HCT116 (cell line): ENCODE data around the gene KIAA0232. TPM values are rescaled to one million over a fixed set of nuclear protein-coding genes. Genes with fewer than 3 reads are reported as not detected.

Experiments
- ATAC-seq: fragments of 200-7000 bp; cut with Tn5 transposase; 2 replicates; pipeline ENCODE4 v1.9.1; 2020; ENCODE audit warnings: mild to moderate bottlenecking, moderate library complexity
- BruUV-seq: library from RNA; stranded (reverse); fragments of 400-500 nt; replicated peaks from 2 replicates; lab custom pipeline; 2021; lab: Mats Ljungman, UMichigan
- CTCF ChIA-PET: fragments of 300-600 bp; sonication (Branson Sonifier 250); formaldehyde crosslinking; loops from one replicate; lab custom pipeline; 2021; ENCODE audit warnings: antibody characterized with exemption; lab: Charles Lee
- POLR2A ChIA-PET: fragments of 300-600, 350-600 bp; sonication (Branson Sonifier 250); formaldehyde crosslinking; loops from one replicate; lab custom pipeline; 2021; ENCODE audit warnings: antibody characterized with exemption; lab: Charles Lee
- RAD21 ChIA-PET, 2 experiments: fragments of 300-600 bp; sonication (Branson Sonifier 250); formaldehyde crosslinking; loops; one replicate each; lab custom pipeline; 2023; ENCODE audit warnings: low total read pairs in 2 of 2; ENCODE audit not compliant: uncharacterized antibody in 2 of 2, unreplicated experiment in 2 of 2, low non-redundant PET in 1 of 2; lab: Charles Lee
- DNase-seq: peaks from one replicate; pipeline ENCODE4 v3.0.0-alpha.2; 2010; ENCODE audit warnings: low read depth, low spot score
- H2AFZ ChIP-seq: fragments of 200-600 bp; shearing (Covaris generic), sonication (generic); 2 replicates; pipeline ENCODE4 v1.6.1; 2017; ENCODE audit warnings: low read depth, mixed run types, mixed read lengths, antibody characterized with exemption, low read length; ENCODE audit not compliant: poor library complexity, severe bottlenecking
- H3K27ac ChIP-seq: 2 replicates; pipeline ENCODE4 v1.5.1; 2012; ENCODE audit warnings: low read depth, low read length
- H3K27me3 ChIP-seq: fragments of 200-600 bp; sonication (generic); 2 replicates; pipeline ENCODE4 v1.6.1; 2016; ENCODE audit warnings: mixed run types, low read length, mixed read lengths; ENCODE audit not compliant: insufficient read depth
- H3K36me3 ChIP-seq, 2 experiments: fragments of 200-500 bp in 1 of 2; fragments of 200-600 bp in 1 of 2; sonication (Bioruptor generic) in 1 of 2; sonication (generic) in 1 of 2; 2 replicates each; pipeline versions ENCODE4 v1.5.1 to v1.6.1; 2014 to 2016; ENCODE audit warnings: low read length in 2 of 2, inconsistent platforms in 1 of 2, mixed read lengths in 1 of 2, mixed run types in 1 of 2; ENCODE audit not compliant: insufficient read depth in 2 of 2, control insufficient read depth in 1 of 2
- H3K4me1 ChIP-seq, 2 experiments: fragments of 200-600 bp in 1 of 2; sonication (generic) in 1 of 2; 2 replicates each; pipeline versions ENCODE4 v1.5.1 to v1.6.1; 2012 to 2017; ENCODE audit warnings: low read length in 2 of 2, inconsistent platforms in 1 of 2, mild to moderate bottlenecking in 1 of 2, mixed read lengths in 1 of 2, mixed run types in 1 of 2, moderate library complexity in 1 of 2; ENCODE audit not compliant: insufficient read depth in 2 of 2, control insufficient read depth in 1 of 2
- H3K4me2 ChIP-seq: fragments of 200-600 bp; sonication (generic); 2 replicates; pipeline ENCODE4 v1.6.1; 2017; ENCODE audit warnings: mixed run types, low read length, mixed read lengths
- H3K4me3 ChIP-seq, 2 experiments: fragments of 200-600 bp in 1 of 2; sonication (generic) in 1 of 2; replicated peaks in 1 of 2; 2 replicates each; pipeline ENCODE4 v1.5.1; 2011 to 2016; ENCODE audit warnings: low read length in 2 of 2, control low read depth in 1 of 2, low read depth in 1 of 2, mild to moderate bottlenecking in 1 of 2, mixed read lengths in 1 of 2, mixed run types in 1 of 2
- H3K79me2 ChIP-seq: fragments of 200-600 bp; sonication (generic); 2 replicates; pipeline ENCODE4 v1.6.1; 2017; ENCODE audit warnings: mild to moderate bottlenecking, mixed run types, low read length, moderate library complexity, mixed read lengths; ENCODE audit not compliant: insufficient read depth
- H3K9ac ChIP-seq: fragments of 200-600 bp; sonication (generic); 2 replicates; pipeline ENCODE4 v1.6.1; 2016; ENCODE audit warnings: low read length, mixed read lengths
- H3K9me2 ChIP-seq: fragments of 200-600 bp; sonication (generic), shearing (Covaris generic); 2 replicates; pipeline ENCODE4 v1.6.1; 2017; ENCODE audit warnings: mixed run types, mild to moderate bottlenecking, moderate library complexity; ENCODE audit not compliant: insufficient read depth
- H3K9me3 ChIP-seq, 2 experiments: fragments of 200-500 bp in 1 of 2; fragments of 200-600 bp in 1 of 2; sonication (Bioruptor generic) in 1 of 2; sonication (generic) in 1 of 2; 2 replicates each; pipeline ENCODE4 v1.6.1; 2014 to 2017; ENCODE audit warnings: low read length in 2 of 2, mixed read lengths in 2 of 2, inconsistent platforms in 1 of 2, low read depth in 1 of 2, mild to moderate bottlenecking in 1 of 2, mixed run types in 1 of 2, moderate library complexity in 1 of 2; ENCODE audit not compliant: control insufficient read depth in 1 of 2, insufficient read depth in 1 of 2
- H4K20me1 ChIP-seq: fragments of 200-600 bp; sonication (generic), shearing (Covaris generic); 2 replicates; pipeline ENCODE4 v1.6.1; 2017; ENCODE audit warnings: mixed run types, mild to moderate bottlenecking, moderate library complexity; ENCODE audit not compliant: insufficient read depth
- CBX3 ChIP-seq: IDR thresholded peaks from 2 replicates; pipeline ENCODE4 v1.6.1; 2012; ENCODE audit warnings: low read depth
- CEBPB ChIP-seq: IDR thresholded peaks from 2 replicates; pipeline ENCODE4 v1.6.1; 2012; ENCODE audit warnings: low read depth
- EGR1 ChIP-seq: IDR thresholded peaks from 2 replicates; pipeline ENCODE4 v1.6.1; 2012; ENCODE audit warnings: low read depth
- EZH2 ChIP-seq: fragments of 200-600 bp; sonication (generic); IDR thresholded peaks from 2 replicates; pipeline ENCODE4 v1.6.1; 2017; ENCODE audit warnings: antibody characterized with exemption, mixed run types
- EZH2phosphoT487 ChIP-seq: fragments of 200-600 bp; IDR thresholded peaks from 2 replicates; pipeline ENCODE4 v1.6.1; 2018; ENCODE audit warnings: antibody characterized with exemption, borderline replicate concordance
- POLR2A ChIP-seq: IDR thresholded peaks from 2 replicates; pipeline ENCODE4 v1.7.0; 2011; ENCODE audit warnings: borderline replicate concordance; ENCODE audit not compliant: insufficient read depth, insufficient read length; ENCODE audit errors: extremely low read depth
- SIN3A ChIP-seq: IDR thresholded peaks from 2 replicates; pipeline ENCODE4 v1.6.1; 2012; ENCODE audit warnings: low read depth
- SP1 ChIP-seq: IDR thresholded peaks from 2 replicates; pipeline ENCODE4 v1.6.1; 2012; ENCODE audit warnings: low read depth
- SRF ChIP-seq: IDR thresholded peaks from 2 replicates; pipeline ENCODE4 v1.6.1; 2012; ENCODE audit warnings: low read depth
- TCF7L2 ChIP-seq: IDR thresholded peaks from 2 replicates; pipeline ENCODE4 v1.7.0; 2011; ENCODE audit warnings: borderline replicate concordance, inconsistent platforms; ENCODE audit not compliant: insufficient read depth, insufficient read length; ENCODE audit errors: extremely low read depth
- YY1 ChIP-seq: IDR thresholded peaks from 2 replicates; pipeline ENCODE4 v1.6.1; 2011; ENCODE audit warnings: low read length, low read depth, moderate library complexity, mild to moderate bottlenecking; ENCODE audit not compliant: insufficient replicate concordance; ENCODE audit errors: extremely low read depth
- ZFX ChIP-seq: fragments of 450-650 bp; IDR thresholded peaks from 2 replicates; pipeline ENCODE4 v1.6.1; 2017
- ZNF274 ChIP-seq: fragments of 200-500 bp; sonication (Bioruptor generic); IDR thresholded peaks from 2 replicates; pipeline ENCODE4 v1.6.1; 2014; ENCODE audit warnings: mild to moderate bottlenecking, low read depth, low read length, inconsistent platforms
- intact Hi-C: fragments of 100-400 bp; cut with micrococcal nuclease; formaldehyde crosslinking; loops from 2 replicates; pipeline ENCODE4 v1.10.0; 2022
- total RNA-seq: library from RNA; stranded (reverse); gene quantifications from one replicate; pipeline ENCODE4 v1.2.1, GENCODE V29; 2021; ENCODE audit not compliant: unreplicated experiment
- TF ChIP-seq, protein P1 (sequence below): IDR thresholded peaks from 2 replicates; pipeline ENCODE4 v1.6.1; 2012
- TF ChIP-seq, protein P2 (sequence below): IDR thresholded peaks from 2 replicates; pipeline ENCODE4 v1.6.1; 2012

The KIAA0232 gene
- total RNA-seq, 1 experiment from 2014 or later = 18.1 TPM

DNA sequence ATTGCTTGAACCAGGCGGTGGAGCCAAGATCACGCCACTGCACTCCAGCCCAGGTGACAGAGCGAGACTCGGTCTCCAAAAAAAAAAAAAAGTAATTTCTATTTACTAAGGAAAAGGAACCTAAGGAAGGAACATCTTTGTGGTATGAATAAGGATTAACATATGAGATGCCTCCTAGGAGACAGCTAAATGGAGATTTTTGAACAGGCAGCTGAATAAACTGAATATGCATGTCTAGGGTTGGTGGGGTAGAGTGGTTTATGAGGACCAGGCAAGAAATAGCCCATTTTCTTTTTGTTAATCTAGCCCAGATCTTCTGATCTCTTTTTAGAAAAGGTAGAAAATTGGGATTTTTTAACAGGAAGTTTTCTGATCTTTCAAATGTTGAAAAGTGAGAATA lies 67.2 kb downstream of the KIAA0232 start:
- H2AFZ ChIP-seq = no peak overlapping the region
- no peak overlapping the region for H3K9ac ChIP-seq
- TF ChIP-seq ZFX (no peak), CBX3 (no peak), CEBPB (no peak), EGR1 (no peak), POLR2A (no peak), TCF7L2 (no peak), SP1 (no peak), YY1 (no peak), ZNF274 (no peak), EZH2 (no peak), SRF (no peak), EZH2phosphoT487 (no peak), SIN3A (no peak)
- TF ChIP-seq, protein P1, sequence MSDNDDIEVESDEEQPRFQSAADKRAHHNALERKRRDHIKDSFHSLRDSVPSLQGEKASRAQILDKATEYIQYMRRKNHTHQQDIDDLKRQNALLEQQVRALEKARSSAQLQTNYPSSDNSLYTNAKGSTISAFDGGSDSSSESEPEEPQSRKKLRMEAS = no peak
- TF ChIP-seq, protein P2, sequence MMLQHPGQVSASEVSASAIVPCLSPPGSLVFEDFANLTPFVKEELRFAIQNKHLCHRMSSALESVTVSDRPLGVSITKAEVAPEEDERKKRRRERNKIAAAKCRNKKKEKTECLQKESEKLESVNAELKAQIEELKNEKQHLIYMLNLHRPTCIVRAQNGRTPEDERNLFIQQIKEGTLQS = no peak
- RAD21 ChIA-PET = no interaction called here
- POLR2A ChIA-PET = no interaction called here
- CTCF ChIA-PET = no interaction called here
- H3K79me2 ChIP-seq = 0 out of 2 replicates have a peak, but pooled peaks cover 5% of the 10 kb centered on the region
- peaks cover 2 to 8% of the 10 kb centered on the region in 2 experiments; a peak in 2 of 4 replicates for H3K36me3 ChIP-seq
- BruUV-seq = no TSS peak
- H3K9me2 ChIP-seq = no peaks in the 10 kb centered on the region
- no peak overlapping the region for H3K4me3 ChIP-seq
- H3K4me2 ChIP-seq = no peak overlapping the region
- intact Hi-C loops = no loop called here
- H3K4me1 ChIP-seq = peaks cover 0 to 7% of the 10 kb centered on the region in 2 experiments; a peak in 1 of 4 replicates
- no peak overlapping the region for H3K27ac ChIP-seq
- no peaks in the 10 kb centered on the region for H3K27me3 ChIP-seq
- H4K20me1 ChIP-seq = no peaks in the 10 kb centered on the region
- DNase-seq (no peak), ATAC-seq (no peak)
- no peaks in the 10 kb centered on the region for H3K9me3 ChIP-seq
